ENCODE data around the gene STPG4. TPM values are rescaled to one million over a fixed set of nuclear protein-coding genes. Genes with fewer than 3 reads are reported as not detected.
A peak's percentile ranks its signal among the peaks of the same experiment; 100 is the strongest.
"Not testable (repeated sequence)": the region's sequence is repeated elsewhere in the genome, so short reads cannot be mapped to it uniquely, and the experiment has no call there.

STPG4 gene, protein sequence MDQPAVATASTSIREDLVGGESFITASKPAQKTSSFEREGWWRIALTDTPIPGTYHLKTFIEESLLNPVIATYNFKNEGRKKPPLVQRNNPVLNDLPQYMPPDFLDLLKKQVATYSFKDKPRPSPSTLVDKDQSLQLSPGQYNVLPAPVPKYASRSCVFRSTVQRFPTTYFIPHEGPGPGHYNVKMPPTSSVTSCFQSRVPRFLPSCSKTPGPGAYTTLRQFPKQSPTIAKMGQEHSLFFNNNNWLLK
- polyA plus RNA-seq (ENCODE audit: insufficient read depth in 1 of 5, insufficient read length in 5 of 5, low replicate concordance in 1 of 5), result under 1 TPM; 0.13 to 0.73 (median 0.26) TPM
- long read RNA-seq, donor 1, result 0 reads
- long read RNA-seq, donor 2, result 0 reads
- long read RNA-seq, donor 3, result 0 reads
- long read RNA-seq, donor 4, result 0 reads
- long read RNA-seq, donor 5, result 0 reads
- long read RNA-seq, donor 6, result 0 reads
- long read RNA-seq, donor 7, result 0 reads
- long read RNA-seq, donor 8, result 0 reads

DNA sequence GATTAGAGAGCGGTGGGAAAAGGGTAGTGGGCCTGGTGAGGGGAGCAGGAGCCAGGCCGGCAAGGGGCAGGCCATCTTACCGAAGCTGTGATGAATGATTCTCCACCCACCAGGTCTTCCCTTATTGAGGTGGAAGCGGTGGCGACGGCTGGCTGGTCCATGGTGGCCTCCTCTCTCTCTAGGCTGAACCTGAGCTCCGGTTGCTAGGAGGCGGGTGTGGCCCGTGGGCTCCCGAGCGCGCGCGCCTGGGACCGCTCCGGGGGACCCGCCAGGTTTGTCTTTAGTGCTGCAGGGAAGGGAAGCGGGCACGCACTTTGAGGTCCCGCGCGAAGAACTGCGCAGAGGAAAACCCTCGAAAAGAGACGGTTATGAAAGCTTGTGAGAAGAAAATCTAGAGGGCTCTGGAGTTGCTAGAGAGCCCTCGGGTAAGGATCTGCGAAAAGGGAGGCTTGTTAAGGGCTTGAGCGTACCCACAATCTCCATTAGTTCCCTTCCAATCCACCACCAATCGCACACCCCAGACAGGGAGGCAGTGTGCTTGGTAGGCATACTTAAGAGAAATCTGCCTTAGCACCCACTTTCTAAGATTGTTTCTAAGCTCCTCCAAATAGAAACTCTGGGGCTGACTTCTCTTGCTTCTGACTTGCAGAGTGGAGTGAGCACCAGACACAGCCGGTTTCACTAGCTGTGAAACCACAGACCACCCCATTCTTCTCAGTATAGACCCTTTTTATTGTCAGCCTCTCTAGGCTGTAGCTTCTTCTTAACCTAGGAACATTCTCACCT is at the start of gene STPG4:
STPG4 (minus strand) TSS at position 218 of the 786 bp plus-strand sequence; CDS start at position 161, 57 bp downstream.
- DNase-seq, result no peak

DNA sequence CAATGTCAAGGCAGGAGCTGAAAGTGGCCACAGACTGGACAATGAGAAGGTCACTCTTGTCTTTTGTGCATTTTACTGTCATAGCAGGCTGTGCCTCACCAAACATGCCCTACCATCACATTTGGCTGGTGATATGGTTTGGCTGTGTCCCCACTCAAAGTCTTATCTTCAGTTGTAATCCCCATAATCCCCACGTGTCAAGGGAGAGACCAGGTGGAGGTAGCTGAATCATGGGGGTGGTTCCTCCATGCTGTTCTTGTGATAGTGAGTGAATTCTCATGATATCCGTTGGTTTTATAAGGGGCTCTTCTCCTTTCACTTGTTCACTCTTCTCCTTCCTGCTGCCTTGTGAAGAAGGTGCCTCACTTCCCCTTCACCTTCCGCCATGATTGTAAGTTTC is 49.6 kb upstream of the STPG4 start:
- DNase-seq, result no peak

DNA sequence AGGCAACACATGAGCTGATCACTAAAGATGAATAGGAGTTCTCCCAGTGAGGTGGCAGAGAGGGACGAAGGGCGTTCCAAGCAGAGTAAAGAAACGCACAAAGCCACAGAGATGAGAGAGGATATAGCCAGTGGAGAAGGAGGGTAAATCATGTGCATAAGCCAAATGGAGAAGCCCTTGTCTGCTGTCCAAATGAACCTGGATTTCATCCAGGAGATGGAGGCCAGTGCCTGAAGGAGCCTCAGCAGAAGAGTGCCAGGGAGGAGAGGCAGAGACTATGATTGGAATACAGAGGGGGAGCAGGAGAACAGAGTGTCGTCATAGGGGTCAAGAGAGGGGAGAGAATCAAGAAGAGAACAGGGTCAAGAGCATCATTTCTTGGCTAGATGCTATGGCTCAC is 48.9 kb upstream of the STPG4 start:
- DNase-seq, result no peak

DNA sequence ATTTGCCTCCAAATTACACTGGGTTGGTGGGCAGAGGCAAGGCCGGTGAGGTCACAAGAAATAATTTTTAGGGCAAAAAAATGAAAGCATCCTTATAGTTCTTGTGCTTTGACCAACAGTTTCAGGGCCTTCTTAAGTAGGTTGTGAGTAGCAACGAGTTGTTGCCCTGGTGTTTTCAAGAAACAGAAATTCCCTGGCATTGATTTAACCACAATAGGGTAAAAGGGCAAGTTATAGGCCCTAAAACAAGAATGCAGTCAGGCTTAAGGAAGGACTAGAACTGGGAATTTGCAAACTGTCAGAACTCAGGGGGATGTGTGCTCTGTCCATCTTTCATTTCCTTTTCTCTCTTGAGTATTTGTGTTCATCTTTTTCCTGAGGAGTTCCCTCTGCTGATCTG is 46.1 kb upstream of the STPG4 start:
- DNase-seq, result no peak

DNA sequence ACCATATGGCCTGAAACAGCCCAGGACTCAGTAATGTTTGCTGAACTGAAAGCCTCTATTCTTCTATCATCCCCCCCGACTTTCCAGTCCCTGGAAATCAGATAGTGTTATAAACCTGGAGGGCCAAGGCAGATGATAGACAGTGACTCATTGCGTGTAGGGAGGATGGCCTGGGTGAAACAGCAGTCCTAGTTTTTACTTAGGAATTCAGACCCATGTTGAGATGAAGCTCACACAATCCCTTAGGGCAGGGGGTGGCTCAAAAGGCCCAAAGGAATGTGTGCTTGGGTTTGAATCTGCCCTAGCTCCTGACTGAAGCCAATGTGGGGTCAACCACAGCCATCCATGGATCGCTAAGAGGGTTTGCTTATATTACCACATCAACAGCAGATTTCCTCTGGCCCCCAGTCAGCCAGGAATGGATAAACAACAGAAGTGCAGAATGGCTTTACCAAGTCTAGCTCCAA is 43.9 kb upstream of the STPG4 start:
- DNase-seq, result no peak

DNA sequence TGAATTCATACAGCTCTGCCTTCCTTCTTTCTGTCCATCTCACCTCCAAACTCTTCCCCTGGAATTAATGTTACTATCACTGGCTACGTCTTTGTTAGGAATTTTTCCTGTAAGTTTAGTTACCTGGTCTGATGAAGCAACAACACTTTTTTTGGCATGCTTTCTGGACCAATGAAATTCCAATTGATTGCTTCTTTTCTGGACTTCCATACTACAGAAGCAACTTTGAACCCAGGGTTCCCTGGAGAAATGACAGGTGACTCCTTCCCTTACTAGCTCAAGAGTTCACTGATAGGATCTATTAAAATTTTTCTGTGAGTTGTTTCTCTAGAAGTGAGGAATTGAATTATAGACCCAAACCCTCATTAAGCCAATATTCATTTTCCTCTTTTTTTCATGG is 41.4 kb upstream of the STPG4 start:
- DNase-seq, result no peak

DNA sequence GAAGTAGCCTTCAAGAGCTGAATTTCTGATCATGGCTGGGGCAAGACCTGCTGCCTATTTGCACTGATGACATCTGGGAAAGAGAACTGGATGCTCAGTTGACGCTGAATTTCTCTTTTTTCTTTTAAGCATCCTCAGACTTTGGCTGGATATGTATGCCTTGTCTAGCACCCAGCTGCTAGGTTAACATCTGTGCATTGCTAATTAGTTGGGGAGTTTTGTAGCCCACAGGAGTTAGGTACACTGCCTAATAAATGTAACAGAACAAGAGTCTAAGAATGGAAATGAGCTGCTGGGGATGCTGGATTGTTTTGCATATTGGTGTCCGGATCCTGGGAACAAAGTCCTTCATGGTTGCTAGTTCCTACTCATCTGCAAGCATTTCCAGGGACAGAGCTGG is 40.9 kb upstream of the STPG4 start:
- no peak for DNase-seq

DNA sequence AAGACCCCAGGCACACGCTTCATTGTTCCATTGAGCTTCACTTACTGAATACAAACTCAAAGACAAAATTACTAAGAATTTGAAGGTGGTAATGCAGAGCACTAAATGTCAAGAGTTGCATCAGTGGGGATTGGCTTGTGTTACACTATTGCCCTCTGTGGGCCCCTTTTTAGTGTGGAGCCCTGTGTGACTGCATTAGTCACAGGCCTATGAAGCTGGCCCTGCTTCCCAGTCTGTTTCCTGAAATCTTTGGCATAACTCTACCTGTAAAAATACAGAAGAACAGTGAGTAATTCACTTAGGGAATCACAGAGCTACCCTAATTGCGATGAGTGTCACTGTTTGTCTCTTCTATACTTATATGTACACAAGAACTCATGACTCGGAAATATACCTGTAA is 40.0 kb upstream of the STPG4 start:
- no peak for DNase-seq

DNA sequence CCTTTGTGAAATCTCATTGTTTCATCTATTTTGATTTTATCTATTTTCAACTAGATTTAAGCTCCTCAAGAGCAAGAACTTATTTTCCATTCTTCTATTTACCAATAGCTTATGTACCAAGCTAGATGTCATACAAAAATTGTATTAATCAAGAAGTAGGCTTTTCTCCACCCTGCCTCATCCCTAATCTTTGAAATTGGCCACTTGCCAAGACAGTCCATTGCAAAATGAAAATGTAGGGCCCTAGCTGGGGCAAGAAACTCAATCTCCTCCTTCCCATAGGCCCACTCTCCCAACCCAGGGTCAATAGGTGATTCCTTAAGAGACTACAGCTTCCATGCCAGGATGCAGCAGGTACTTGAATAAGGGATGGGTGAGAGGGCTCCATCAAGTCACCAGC is 39.3 kb upstream of the STPG4 start:
- DNase-seq, result no peak

DNA sequence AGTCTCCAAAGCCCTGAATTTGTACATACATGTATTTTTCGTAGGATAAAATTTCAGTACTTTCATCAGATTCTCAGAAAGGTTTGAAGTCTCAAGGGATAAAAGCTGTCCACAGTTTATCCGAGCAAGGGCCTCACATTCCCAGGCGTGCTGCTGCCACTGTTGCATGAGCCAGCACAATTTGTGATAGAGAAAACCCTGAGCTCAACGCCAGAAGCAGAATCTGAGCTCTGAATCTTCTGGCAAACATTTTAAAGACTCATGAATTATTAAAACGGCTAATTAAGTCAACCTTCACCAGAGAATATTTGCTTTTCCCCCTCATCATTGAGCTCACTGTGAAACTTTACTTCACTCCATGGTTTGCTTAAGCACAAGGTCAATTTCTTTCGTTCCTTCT is 38.5 kb upstream of the STPG4 start:
- DNase-seq, result no peak

DNA sequence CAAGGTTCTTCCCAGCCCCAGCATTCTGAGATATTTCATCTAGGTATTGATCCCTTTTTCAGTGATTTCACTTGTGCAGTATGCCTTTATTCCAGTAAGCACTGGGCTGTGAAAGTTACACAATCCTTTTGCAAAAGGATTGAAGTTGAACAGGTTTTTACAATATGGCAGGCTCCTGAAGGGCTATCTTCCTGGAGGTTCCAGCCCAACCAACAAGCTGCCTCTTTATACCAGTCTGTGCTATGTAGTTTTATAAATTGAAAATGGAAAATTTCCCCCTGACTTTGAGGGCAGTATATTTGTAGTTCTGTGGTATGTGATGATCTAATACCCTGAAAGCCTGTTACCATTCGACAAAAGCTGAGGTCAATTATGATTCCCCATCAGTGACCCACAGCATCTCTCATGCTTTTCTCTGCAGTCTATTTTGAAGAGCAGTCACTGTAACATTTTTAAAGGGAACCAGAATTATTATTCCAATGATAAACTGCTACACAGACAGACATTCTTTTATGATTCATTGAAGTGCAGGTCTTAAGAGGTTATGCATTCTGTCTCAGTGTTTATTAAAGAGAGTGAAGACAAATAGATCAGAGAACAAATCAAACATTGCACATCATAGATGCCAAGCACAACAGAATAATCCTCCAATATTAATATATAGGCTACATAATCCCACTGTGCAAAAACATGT is 35.2 kb upstream of the STPG4 start:
- DNase-seq, result no peak

DNA sequence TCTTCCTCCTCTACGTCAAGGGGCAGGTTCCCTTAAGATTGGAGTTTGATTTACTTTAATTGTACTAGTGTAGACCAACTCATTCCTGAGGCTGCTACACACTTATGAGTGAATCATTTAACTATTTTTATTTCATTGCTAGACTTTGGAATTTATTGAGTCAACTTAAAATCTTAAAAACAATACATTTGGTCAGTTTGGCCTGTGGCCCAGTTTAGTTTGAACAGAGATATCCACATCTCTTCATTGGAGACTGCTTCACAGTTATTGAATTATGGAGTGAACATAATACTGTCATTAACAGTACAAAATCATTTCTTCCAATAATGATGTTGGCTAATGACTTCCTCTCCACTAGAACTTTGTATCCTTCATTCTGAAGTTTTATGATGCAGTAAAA is 34.5 kb upstream of the STPG4 start:
- DNase-seq, result no peak

DNA sequence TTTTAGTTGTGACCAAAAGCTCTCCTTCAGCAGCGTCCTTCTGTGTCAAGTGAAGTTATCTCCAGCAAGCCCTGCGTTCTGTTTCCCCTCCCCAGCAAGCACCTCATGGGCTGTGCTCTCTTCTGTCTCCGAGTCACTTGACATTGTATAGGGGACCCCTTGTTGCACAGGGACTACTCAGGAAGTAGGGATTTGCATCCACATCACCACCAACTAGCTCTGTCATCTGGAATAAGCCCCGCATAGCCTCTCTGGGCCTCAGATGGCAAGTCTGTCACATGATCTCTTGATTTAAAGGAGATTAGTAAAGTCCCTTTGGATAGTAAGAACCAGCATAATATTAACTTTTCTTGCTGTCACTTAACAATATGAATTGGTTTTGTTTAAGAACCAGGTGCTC is 32.0 kb upstream of the STPG4 start:
- DNase-seq, result no peak

DNA sequence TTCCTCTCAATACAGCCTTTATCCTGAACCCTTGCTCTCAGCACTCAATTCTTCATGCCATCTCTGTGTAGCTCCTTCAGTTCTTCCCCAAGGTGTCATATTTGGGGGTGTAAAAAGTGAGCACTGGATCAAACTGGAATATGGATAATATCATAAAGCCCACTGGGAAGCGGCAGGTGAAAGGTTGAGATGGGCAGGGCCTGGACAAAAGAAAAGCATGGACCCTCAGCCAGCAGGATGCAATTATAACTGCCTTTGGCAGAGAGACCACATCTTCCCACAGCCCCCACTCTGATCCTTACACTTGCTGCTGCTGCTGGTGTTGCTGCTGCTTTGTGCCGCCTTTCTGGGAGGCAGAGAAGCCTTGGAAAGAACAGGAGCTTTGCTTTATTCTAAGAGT is 31.2 kb upstream of the STPG4 start:
- no peak for DNase-seq

DNA sequence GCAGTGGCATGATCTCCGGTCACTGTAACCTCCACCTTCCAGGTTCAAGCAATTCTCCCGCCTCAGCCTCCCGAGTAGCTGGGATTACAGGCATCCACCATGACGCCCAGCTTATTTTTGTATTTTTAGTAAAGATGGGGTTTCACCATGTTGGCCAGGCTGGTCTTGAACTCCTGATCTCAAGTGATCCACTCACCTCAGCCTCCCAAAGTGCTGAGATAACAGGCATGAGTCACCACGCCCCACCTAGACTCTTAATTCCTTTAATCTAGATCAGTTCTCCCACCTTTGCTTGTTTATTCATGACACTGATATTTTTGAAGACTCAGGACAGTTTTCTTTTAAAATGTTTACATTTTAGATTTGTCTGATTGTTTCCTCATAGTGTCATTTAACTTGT is 30.0 kb upstream of the STPG4 start:
- DNase-seq, result not testable (repeated sequence)

DNA sequence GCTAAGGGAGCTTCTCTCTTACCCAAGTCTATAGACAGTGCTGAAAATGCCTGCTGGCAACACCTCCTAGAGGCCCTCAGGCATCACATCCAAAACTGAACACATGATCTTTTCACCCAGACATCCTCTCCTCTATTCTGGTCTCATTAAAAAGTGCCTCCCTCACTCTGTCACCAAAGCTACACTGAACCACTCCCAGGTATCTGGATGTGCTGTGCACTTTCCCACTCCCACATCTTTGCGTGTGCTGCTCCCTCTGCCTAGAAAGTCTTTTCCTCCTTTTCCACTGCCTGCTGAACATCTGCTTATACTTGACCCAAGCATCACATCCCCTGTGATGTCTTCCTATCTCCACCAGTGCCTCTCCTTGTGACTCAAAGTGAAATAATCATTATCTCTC is 26.1 kb upstream of the STPG4 start:
- DNase-seq, result no peak

DNA sequence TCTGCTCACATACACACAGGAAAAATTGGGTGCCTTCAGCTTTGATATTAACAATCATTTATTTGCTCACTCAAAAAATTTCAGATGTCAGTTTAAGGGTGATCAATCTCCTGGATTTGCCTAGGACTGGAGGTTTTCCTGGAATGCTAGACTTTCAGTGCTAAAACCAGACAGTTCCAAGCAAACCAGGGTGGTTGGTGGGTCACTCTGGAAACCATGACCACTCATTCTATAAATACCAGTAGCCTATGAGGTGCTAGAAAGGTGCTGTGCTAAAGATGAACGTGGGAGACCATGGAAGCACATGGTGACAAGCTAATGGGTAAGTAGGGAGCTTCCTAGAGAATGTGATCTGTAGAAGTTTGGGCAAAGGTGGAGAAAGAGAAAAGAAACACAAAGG is 25.4 kb upstream of the STPG4 start:
- no peak for DNase-seq

DNA sequence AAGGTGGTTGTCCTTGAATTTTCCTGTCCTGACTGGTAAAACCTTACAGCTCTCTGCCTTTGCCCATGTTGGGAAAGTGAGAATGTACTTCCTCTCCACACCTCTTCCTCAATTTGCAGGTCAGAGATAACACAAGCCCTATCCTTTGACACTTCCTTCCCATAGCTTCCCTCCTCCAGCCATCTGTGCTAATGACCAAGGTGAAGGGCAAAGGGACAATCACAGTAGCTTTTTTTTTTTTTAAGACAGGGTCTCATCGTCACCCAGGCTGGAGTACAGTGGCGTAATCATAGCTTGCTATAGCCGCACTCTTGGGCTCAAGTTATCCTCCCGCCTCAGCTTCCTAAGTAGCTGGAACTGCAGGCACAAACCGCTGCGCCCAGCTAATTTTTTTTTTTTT is 24.3 kb upstream of the STPG4 start:
- no peak for DNase-seq

DNA sequence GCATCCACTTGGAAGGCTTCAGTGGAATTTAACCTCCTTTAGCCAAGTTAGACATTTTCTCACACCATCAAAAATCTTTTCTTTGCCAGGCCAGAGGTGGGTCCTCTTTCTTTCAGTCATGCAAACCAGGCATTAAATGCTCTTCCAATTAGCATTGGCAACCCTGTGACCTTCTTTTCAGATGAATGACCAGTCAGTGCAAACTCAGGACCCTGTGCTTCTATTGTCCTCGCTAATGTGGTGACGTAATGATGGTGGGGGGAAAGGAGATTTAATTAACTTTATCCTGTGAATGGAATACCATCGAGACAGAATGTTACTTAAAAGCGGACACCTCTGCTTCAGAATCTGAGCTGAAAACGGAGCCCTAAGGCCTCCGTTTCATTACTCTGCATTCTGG is 23.2 kb upstream of the STPG4 start:
- DNase-seq, result no peak

DNA sequence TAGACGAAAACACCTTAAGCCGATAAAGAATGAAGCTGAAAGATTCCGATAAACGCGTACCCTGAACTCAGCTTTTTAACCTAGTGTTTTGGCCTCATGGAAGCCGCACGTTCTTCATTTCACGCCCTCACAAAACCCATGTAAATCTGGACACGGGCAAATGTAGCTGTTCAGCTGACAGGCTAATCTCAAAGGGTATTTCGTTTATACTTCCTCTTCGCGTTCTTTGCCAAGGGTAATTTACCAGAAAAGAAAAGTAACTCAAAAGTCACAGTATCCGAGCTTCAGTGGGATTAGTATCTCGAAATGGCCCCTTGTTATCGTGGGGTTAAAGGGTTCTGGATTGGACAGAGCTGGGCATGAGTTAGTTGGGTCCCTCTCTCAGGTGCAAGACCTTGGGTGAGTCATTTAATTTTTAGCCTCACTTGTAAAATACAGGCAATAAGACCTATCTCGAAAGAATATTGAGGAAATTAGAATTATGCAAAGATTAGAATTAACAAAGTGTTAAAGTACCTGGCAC is 22.0 kb upstream of the STPG4 start:
- DNase-seq, result no peak

DNA sequence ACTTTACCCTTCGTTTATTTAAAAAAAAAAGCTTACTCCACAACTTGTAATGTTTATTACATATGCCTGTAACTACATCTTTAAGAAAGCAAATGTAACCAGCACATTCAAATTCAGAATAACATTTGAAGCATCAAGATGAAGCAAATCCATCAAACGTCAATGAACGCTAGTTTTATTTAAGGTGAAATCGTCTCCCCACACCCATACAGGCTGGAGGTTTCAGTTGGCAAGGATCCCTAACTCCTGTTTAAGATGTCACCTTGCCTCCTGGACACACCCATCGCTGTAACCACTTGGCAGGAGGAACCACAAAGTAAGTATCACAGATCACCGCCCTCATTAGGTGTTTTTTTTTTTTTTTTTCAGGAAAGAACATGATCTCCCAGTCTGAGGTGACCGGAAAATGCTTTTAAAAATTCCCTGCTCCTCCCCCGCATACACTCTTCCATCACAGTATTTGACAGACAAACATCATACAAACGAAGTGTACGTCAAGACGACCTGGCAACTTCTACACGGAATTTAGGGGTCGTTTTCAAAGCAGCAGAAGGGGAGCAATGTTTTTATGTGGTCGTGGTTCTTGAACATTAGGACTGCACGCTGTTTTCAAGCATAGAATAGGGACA is 19.7 kb upstream of the STPG4 start:
- DNase-seq, result peak in 1 of 2 donors; percentile 49

Measured in right lung (tissue), 10 donors.